LNCAP (cell line): ENCODE data around the gene ASB1.

Experiments
- TF ChIP-seq, protein P1 (sequence below): fragments of 450-650 bp; IDR thresholded peaks from 2 replicates; pipeline ENCODE4 v1.5.1; 2017; ENCODE audit warnings: mild to moderate bottlenecking

Gene ASB1

DNA sequence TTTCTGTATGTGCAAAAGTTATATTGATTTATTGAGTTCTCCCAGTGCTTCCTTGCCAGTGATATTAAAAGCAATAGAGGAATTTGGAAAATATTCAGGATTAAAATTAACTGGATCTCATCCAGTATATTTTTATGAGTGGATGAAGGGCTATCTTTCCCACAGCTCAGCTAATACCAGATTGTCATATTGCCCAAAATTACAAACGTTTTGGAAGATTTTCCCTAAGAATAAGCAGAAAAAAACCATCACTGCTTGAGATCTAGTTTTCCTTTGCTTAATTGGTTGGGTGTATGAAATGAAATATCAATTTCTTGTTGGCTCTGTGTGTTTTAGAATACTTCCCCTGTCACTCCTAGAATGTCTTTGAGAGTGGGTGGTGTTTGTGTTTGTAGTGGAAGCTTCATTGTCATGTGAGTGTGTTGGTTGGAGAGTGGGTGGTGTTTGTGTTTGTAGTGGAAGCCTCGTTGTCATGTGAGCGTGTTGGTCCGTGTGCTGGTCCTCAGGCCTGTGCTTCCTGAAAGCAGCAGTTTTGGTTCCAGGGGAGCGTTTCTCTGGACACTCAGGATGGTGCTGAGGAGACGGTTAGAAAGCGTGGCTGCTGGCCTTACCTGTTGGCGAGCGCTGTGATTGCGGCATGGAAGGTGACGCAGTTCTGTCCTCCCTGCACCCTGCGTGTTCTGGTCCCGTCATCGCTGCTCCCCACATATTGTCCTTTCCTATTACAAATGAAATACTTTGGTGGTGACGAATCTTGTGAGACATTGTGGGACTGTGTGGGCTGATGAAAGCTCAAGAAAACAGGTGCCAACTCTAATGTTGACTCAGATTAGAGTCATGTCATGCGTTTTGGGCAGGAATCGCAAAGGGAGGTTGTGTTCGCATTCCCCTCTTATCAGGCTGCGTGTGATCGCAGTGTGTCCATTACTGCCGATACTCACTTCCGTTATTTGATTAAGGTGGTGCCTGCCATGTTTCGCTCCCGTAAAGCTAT is 12.4 kb downstream of the ASB1 start:
- TF ChIP-seq, protein P1, sequence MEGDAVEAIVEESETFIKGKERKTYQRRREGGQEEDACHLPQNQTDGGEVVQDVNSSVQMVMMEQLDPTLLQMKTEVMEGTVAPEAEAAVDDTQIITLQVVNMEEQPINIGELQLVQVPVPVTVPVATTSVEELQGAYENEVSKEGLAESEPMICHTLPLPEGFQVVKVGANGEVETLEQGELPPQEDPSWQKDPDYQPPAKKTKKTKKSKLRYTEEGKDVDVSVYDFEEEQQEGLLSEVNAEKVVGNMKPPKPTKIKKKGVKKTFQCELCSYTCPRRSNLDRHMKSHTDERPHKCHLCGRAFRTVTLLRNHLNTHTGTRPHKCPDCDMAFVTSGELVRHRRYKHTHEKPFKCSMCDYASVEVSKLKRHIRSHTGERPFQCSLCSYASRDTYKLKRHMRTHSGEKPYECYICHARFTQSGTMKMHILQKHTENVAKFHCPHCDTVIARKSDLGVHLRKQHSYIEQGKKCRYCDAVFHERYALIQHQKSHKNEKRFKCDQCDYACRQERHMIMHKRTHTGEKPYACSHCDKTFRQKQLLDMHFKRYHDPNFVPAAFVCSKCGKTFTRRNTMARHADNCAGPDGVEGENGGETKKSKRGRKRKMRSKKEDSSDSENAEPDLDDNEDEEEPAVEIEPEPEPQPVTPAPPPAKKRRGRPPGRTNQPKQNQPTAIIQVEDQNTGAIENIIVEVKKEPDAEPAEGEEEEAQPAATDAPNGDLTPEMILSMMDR = no peak

DNA sequence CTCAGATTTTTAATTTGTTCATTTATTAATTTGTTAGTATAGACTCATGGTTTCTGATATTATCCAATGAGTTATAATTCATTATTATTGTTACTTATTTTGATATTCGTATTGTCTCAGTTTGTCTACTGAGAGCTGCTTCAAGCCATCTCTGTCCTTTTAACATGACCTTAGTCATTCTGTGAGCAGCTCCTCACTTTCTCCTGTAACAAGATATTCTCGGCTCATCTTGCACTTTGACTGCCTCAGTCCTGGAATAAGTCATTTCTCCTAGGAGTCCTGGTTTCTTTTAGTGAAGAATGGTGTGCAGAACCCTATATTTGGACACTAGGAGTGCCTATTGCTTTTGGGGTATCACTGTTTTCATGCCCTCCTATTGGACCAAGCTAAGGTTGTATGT is 13.2 kb downstream of the ASB1 start:
- TF ChIP-seq, protein P1 = no peak

- TF ChIP-seq, protein P1 = no peak
Observed at GRCh38 chr2:238440331-238440730, 13.6 kb downstream of the ASB1 start.

- TF ChIP-seq, protein P1 = no peak
Observed at GRCh38 chr2:238440767-238441166, 14.0 kb downstream of the ASB1 start.

GRCh38 chr2:238441262-238442114 is 14.8 kb downstream of the ASB1 start:
- TF ChIP-seq, protein P1 = no peak

DNA sequence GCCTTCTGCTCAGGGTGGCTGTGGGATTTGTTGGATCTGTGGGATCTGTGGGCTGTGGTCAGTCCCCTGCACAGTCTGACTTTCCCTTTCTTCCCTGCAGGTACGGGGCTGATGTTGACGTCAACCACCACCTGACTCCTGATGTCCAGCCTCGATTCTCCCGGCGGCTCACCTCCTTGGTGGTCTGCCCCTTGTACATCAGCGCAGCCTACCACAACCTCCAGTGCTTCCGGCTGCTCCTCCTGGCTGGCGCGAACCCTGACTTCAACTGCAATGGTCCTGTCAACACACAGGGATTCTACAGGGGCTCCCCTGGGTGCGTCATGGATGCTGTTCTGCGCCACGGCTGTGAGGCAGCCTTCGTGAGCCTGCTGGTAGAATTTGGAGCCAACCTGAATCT is 17.5 kb downstream of the ASB1 start:
- TF ChIP-seq, protein P1 = no peak

GRCh38 chr2:238445409-238446190 is 18.9 kb downstream of the ASB1 start:
- TF ChIP-seq, protein P1 = no peak
